ENCODE data around the gene NINJ2.

DNA sequence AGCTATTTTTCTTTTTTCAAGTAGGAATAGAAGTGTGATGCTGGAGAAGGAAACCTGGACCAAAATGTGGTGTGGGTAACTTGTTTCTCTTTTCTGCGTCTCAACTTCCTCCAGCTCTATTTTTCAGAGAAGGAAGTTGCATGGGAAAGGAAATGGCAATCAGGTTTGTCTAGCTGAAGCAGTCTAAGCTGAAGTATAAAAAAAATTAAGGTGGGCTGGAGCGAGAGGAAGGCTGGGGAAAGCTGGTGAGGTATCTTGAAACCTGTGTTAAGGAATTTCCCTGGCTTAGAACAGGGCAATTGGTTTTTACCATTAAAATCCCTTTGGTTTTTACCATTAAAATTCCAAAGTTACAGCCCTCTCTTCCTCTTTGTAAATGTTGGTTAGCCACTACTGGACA lies 34.2 kb upstream of the NINJ2 start:
- TF ChIP-seq, protein P1, sequence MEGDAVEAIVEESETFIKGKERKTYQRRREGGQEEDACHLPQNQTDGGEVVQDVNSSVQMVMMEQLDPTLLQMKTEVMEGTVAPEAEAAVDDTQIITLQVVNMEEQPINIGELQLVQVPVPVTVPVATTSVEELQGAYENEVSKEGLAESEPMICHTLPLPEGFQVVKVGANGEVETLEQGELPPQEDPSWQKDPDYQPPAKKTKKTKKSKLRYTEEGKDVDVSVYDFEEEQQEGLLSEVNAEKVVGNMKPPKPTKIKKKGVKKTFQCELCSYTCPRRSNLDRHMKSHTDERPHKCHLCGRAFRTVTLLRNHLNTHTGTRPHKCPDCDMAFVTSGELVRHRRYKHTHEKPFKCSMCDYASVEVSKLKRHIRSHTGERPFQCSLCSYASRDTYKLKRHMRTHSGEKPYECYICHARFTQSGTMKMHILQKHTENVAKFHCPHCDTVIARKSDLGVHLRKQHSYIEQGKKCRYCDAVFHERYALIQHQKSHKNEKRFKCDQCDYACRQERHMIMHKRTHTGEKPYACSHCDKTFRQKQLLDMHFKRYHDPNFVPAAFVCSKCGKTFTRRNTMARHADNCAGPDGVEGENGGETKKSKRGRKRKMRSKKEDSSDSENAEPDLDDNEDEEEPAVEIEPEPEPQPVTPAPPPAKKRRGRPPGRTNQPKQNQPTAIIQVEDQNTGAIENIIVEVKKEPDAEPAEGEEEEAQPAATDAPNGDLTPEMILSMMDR (IDR thresholded peaks at IDR 0.05) = no peak
- TF ChIP-seq POLR2A (IDR thresholded peaks at IDR 0.05) = no peak

All from right lobe of liver (tissue), 4 donors.